Dedifferentiated amniotic fluid mesenchymal stem cell (primary cell): ENCODE measurements around the gene SCN4B.

ENCODE experiments used
- DNase-seq: peaks from one replicate; pipeline ENCODE4 v3.0.0-alpha.2; 2016; ENCODE audit errors: extremely low spot score

Gene SCN4B

DNA sequence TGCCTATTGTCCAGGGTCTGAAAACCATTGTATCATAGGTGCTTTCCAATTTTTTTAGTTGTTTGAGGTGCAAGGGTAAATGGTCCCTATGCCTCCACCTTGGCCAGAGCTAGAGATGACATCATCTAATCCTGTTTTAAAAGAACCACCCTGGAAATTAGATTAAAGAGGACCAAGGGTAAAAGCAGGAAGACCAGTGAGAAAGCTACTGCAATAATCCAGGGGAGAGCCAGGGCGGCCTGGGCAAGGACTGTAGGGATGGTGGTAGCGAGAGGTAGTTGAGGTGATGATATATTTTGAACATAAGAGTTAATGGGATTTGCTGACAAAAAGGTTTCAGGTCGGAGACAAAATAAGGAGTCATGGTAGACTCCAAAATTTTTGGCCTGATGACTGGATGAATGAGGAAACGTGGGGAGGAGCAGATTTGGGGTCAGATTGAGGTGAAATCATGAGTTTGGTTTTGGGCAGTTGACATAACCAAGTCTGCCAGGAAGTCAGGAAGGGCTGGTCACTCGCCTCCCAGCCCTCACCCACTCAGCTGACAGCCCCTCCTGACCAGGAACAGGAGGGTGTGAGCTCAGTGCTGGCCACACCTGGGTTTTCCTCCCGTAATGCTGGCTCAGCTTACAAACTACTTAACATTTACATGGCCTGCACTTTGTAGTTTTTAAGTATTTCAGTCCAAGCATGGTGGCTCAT, 23.0 kb downstream of the SCN4B start:
- no peak for DNase-seq

DNA sequence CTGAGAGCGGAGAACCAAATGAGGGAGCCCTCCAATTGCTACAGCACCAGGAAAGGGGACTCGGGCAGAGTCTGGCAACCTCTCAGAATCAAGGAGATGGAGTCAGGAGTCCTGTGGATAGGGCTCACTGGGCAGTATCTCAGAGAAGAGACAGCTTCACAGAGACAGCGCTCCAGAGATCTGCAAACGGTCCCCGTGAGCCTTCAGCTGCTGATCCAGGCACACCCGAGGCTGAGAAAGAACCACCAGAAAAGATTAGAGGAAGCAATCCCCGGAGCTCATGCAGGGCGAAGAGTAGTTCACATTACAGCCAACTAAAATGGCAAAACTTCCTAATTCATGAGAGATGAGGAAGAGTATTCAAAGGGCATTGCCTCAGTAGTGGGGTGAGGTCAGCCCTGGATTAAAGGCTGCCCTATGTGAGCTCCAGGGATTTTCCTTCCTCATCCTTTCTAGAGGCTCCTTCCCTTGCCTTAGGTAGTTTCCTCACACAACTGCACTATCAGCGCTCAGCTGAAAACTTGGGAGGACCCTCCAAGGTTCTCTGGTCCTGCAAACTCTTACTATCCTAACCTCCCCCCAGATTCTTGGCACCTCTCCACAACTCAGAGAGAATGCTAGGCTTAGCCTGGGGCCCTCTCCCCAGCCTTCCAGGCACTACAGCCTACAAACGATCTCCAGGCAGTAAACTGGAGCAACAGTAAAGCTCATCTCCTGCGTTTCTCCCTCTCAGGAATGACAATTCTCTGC, 23.7 kb downstream of the SCN4B start:
- DNase-seq = no peak

DNA sequence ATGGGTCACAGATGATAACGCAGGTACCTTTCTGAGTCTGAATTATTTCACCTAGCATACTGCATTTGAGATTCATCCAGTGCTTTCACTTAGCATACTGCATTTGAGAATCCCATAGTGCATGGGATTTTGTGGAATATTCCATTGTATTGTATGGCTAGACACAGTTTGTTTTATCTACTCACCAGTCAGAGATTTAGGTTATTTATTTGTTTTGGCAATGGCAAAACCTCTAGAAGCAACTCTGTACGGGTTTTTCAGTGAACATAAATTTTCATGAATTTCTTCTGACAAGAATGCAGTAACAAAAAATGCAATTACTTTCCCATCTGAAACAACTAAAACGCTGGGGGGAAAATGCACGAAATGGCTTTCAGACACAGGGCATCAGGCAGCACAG, 24.3 kb downstream of the SCN4B start:
- no peak for DNase-seq

DNA sequence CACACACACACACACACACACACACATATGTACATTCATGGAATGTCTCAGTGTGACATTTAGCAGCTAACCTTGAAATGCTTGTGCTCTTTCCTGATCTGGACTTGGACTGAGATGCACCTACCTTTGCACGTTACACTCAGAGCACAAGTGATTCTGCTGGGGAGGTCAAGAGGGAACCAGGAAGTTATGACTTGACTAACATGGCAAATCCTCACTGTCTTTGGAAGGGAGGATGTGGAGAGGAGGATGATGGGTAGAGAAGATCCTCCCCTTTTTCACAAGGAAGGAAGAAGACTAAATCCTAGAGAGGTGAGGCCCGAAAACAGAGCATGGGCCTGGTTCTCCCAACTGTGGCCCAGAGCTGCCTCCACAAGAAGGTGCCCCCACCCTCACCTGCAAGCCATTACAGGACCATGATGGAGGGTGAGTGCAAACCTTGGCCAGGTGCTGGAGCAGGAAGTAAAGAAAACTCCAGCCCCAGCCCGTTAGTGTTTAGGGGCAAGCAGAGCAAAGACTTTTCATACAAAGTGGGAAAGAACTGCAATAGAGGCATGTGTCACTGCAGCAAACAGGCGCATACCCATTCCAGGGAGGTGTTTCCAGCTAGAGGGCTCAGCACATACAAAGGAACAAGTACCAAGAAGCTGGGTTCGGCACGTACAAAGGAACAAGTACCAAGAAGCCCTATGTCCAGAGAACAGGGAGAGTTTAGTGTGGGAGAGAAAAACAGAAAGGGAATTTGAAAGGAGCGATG, 26.4 kb downstream of the SCN4B start:
- DNase-seq = no peak

DNA sequence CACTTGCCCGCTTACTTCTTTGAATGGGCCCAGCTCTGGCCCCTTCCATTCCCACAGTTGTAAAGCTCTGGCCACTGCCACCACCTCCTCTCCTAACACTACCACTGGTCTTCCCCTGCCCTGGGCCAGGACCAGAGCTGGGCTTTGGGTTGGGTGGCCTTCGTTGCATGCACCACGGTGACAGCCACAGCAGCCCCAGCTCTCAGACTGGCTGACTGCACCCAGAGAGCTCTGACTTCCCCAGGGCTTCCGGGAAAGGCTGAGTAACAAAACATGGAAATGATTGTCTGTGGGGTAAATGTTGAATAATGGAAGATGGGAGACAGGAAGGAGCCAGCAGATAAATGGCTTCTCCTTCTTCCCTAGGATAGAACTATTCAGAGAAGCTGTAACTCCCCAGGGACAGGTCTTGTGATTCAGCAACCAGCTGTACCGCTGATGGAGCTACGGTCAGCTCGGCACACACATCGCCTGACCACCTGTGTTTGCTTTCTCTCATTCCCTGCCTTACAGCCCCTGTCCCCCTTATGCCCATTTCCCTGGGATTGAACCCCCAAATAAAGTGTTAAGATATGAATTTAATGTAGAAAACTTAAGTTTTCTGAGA, 27.6 kb downstream of the SCN4B start:
- no peak for DNase-seq

DNA sequence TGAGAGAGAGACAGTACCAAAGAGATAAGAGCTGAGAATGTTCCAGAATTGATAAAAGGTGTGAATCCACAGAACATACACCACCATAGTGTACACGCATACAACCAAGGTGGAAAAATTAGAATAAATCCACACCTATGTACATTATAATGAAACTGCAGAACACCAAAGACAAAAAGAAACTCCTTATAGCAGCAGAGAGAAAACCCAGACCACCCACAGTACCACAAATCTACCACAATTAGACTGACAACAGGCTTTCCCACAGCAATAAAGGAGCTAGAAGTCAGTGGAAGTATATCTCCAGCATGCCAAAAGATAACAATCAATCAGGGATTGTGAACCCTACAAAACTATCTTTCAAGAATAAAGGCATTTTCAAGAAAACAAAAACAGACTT, 31.8 kb downstream of the SCN4B start:
- no peak for DNase-seq

DNA sequence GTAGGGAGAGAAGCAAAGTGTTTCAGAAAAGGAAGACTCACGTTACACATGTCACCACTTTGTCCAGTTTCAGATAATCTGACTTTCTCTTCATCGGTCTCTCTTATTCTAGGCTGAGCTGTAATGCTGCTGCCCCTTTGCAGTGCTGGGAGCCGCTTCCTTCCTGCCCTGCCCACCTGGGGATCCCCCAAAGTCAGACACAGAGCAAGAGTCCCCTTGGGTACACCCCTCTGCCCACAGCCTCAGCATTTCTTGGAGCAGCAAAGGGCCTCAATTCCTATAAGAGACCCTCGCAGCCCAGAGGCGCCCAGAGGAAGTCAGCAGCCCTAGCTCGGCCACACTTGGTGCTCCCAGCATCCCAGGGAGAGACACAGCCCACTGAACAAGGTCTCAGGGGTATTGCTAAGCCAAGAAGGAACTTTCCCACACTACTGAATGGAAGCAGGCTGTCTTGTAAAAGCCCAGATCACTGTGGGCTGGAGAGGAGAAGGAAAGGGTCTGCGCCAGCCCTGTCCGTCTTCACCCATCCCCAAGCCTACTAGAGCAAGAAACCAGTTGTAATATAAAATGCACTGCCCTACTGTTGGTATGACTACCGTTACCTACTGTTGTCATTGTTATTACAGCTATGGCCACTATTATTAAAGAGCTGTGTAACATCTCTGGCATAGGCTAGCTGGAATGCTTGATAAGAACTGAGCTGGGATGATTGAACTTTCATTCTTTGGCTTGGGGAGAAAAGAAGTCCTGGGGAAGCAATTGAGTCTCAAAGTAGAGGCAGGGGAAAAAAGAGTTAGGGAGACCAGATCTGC, 34.6 kb downstream of the SCN4B start:
- no peak for DNase-seq

DNA sequence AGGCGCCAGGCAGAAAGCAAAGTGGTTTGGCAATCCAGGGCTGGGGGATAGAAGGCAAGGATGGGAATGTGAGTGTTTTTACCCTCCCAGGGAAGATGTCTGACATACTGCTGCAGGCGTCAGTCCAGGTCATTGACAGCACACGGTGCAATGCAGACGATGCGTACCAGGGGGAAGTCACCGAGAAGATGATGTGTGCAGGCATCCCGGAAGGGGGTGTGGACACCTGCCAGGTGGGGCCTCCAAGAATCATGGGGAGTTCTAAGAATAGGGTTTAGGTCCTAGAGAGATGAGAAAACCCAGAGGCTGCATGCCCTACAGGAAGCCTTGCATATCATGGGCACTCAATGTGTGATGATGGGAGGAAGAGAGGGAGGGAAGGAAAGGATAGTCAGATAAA, 37.6 kb downstream of the SCN4B start:
- no peak for DNase-seq

DNA sequence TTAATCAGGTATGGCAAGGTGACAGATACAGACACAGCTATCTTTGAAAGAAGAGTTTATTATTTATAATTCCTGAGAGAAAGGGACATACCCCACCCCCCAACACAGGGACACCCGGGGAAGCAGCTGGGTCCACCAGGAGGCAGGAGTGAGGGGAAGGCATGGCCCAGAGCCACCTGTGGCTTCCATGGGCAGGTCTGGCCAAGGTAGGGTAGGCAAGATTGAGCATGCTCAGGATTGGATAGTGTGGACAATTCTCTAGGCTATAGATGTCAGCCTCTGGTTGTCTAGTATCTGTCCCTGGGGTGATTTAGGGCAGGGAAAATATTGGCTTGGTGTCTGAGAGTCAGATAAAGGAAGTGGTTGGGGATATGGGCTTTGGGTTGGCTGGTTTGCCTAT, 38.4 kb downstream of the SCN4B start:
- no peak for DNase-seq

DNA sequence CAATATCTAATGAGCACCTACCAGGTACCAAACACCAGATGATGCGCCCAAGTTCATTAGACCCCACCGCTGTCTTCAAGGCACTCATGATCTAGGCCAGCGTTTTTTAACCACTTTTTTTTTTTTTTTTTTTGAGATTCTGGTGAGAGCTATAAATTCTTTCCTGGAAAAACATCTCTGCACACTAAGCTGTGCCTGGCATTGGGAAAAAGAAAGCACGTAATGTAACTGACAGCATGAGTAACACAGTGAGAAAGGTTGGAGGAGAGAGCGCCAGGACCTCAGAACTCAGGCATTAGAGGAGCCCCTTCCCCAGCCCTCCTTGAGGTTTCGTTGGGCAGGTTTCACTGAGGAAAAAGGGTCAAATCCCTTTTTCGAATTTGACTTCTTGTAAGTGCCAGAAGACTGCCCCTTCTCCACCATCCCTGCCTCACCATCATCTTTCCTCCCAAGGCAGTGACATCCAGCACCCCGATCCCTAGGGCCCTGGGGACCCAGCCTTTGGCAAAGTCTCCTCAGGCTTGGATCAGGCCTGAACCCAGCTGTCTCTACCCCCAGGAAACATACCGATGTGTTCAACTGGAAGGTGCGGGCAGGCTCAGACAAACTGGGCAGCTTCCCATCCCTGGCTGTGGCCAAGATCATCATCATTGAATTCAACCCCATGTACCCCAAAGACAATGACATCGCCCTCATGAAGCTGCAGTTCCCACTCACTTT, 39.8 kb downstream of the SCN4B start:
- DNase-seq = no peak

DNA sequence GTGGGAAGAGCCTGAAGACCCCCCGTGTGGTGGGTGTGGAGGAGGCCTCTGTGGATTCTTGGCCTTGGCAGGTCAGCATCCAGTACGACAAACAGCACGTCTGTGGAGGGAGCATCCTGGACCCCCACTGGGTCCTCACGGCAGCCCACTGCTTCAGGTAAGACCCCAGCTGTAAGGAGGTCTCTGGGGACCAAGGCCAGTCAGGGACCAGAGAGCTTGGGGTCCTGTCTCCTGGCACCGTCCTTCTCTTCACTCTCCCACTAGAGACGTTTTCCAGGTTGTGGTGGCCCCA, 40.9 kb downstream of the SCN4B start:
- DNase-seq = no peak

DNA sequence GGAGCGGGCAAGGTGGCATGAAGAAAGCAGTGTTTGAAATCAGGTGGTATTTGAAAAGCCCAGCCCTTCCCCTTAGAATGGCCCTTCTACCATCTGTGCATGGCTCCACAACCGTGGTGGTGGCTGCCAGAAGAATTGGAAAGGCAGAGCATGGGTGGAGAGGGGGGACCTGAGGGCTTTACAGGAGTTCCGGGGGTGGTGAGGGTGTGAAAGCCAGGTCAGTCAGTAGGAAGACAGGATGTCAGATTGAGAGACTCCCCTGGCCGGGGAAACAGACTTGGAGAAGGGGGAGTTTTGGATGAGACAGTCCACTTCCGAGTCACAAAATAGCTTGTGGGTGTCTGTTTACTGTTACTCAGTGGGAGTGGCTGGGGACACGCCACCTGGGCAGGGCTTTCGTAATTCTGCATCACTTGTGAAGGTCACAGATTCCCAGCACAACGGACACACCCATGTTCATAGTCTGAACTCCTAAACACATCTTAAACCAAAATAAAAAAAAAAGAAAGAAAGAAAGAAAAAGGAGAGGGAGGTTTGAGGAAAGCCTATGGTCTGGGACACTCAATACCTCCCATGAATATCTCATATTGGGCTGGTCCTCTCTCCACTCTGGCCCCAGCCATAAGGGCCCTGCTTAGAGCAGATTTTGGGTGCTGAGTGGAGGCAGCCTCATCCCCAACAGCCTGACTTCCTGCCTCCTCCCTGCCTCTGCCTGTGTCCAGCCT, 41.4 kb downstream of the SCN4B start:
- DNase-seq = no peak

DNA sequence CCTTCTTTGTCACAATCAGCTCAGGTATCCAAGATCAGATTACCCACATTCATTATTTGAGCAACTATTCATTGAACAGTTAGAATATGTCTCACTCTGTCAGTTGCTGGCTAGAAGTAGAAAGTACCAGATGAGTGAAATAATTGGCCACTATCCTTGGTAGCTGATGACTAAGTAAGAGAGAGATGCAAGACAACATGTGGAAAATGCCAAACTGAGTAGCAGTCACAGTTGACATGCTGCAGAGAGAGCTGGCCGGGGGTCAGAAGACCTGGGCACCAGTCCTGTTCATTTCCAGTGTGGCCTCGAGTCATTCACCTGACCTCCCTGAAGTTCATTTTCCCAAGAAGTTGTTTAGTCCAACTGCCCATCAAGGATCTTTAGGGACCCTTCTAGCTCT, 43.4 kb downstream of the SCN4B start:
- DNase-seq = no peak

DNA sequence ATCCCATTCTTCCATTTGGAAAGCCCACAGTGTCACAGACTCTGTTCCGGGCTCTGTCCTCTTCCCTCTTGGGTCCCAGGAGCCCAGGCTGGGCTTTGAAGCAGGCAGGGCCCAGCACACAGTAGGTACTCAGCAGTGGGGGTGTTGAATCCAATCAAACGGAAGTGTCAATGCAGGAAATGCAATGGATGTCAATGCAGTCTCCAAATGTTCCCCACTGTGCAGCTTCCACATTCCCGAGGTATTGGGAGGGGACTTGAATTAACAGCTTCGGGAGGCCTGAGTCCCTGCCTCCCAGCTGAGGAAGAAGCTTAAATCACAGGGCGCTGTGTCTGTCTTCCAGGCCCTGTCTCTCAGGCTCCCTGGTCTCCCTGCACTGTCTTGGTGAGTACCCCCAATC, 44.1 kb downstream of the SCN4B start:
- DNase-seq = no peak

DNA sequence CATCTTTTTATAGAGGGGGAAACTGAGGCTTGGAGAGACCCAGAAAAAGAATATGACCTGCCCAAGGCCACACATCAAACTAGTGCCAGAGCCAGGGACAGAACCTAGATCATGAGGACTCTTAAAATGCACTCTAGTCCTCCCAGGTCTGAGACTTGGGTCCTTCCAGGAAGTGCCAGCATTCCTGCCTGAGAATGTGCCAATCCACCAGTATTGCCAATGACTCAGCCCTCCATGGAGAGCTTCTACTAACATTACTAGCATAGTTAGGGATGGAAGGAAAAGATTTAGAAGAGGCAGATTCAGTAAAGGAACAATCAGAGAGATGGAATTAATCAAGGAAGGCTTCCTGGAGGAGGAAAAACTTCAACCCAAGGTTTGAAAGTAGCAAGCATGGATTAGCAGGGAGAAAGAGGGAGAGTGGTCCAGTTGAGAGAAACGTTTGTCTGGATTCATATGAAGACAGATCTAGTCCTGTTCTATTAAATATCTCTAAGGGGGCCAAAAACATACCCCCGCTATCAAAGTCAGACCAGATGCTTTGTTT, 45.8 kb downstream of the SCN4B start:
- DNase-seq = no peak

DNA sequence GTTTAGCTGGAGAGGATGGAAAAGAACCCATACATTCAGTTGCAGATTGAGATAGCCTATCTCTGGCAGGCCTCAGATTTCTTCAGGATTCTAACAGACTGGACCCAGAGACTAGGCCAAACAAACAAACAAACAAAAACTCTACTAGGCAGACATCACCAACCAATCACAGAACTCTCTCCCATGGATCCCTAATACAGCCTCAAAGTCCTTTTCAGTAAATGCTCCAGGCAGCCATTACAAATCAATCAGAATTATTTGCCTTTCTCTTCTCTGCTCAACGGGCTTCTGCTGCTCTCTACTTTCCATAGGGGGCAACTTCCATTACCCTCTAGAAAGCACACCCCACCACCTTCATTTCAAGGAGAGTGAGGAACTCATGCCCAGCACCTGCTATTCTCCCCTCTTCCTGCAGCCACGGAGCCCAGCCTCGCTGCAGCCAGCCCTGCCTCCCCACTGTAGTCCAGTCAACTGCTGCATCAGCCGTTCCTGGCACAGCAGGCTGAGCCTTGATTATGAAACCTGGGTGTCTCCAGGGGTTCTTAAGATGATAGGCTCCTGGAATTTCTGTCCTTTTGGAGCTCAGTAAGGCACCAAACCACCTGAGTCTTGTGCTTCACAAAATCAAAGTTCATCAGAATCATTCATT, 46.8 kb downstream of the SCN4B start:
- DNase-seq = no peak

DNA sequence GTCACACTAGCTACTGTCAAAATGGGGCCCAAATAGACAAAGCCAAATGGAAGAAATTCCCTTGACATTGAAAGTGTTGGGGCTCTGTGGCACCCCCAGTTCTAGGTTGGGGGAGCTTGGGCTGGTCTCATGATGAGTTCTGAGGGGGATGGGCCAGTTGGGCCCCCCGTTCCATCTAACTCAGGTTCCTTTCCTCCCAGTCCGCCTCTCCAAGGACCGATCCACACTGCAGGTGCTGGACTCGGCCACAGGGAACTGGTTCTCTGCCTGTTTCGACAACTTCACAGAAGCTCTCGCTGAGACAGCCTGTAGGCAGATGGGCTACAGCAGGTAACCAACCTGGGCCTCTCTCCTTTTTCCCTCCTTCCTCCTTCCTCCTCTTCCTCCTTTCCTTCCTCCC, 48.1 kb downstream of the SCN4B start:
- no peak for DNase-seq

DNA sequence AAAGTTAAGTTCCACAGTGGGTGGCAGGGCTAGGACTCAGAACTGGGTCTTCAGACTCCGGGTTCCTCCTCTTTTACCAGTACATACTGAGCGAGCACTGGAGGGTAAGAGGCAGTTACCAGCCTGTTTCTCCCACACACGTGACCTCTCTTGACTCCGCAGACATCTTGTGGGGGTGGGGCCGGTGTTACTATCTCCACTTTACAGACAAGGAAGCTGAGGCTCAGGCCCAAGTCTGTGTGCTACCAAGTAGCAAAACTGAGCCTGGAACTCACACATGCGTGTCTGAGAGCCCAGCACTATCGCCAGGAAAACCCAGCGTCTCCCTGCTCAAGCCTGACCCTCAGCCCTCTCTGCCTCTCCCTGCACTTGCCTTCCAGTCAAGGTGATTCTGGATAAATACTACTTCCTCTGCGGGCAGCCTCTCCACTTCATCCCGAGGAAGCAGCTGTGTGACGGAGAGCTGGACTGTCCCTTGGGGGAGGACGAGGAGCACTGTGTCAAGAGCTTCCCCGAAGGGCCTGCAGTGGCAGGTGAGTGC, 49.8 kb downstream of the SCN4B start:
- no peak for DNase-seq

DNA sequence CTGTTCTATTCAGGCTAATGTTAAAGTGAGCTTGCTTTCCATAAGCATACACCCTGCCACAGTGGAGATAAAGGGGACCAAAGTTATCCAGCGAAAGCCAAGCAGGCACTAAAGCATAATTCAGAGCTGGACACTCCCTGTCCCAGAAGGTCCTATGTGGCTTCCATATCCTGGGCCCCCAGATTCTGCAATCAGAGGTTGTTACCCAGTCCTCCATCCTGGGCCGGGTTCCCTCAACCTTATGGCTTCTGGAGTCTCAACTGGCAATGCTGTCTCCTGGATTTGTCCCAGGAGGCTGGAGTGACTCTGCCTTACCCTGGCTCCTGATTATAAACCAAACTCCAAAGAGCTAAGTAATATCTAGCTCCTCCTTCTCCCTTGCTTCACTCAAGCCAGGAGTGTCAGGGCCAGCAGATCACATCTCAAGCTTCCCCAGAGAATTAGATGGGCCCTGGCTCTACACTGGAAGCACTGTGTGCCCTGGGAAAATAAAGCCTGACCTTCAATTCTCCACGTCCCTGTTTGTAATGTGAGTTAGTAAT, 51.9 kb downstream of the SCN4B start:
- DNase-seq = no peak
